Nephron progenitor cell (in vitro differentiated cells): ENCODE results near the gene CSTF3.
A peak's percentile ranks its signal among the peaks of the same experiment; 100 is the strongest.
"Not testable (repeated sequence)": the region's sequence is repeated elsewhere in the genome, so short reads cannot be mapped to it uniquely, and the experiment has no call there.

Experiments
- DNase-seq: peaks from one replicate; pipeline ENCODE4 v3.0.0; 2021
- H3K27ac Mint-ChIP-seq: 2 replicates; pipeline ENCODE4 v1.8.0; 2021; ENCODE audit warnings: mild to moderate bottlenecking, moderate library complexity, mixed read lengths
- H3K27me3 Mint-ChIP-seq: 2 replicates; pipeline ENCODE4 v1.8.0; 2021; ENCODE audit warnings: mild to moderate bottlenecking, low read depth, mixed read lengths; ENCODE audit not compliant: poor library complexity
- H3K36me3 Mint-ChIP-seq: 2 replicates; pipeline ENCODE4 v1.8.0; 2021; ENCODE audit warnings: low read depth, mixed read lengths
- H3K4me1 Mint-ChIP-seq: 2 replicates; pipeline ENCODE4 v1.8.0; 2021; ENCODE audit warnings: mixed read lengths
- H3K4me3 Mint-ChIP-seq: 2 replicates; pipeline ENCODE4 v1.8.0; 2021; ENCODE audit warnings: mild to moderate bottlenecking, moderate library complexity, mixed read lengths
- H3K9me3 Mint-ChIP-seq: 2 replicates; pipeline ENCODE4 v1.8.0; 2021; ENCODE audit warnings: mild to moderate bottlenecking, moderate library complexity, mixed read lengths
- CTCF ChIP-seq: fragments of 200-600 bp; sonication (generic); IDR thresholded peaks from 2 replicates; pipeline ENCODE4 v1.5.0; 2021; ENCODE audit warnings: antibody characterized with exemption

Gene CSTF3

GRCh38 chr11:33125025-33125424 is 36.3 kb downstream of the CSTF3 start:
- Mint-ChIP-seq H3K4me3 (no peak overlapping the region), H3K27ac (no peak overlapping the region), H3K9me3 (no peaks in the 10 kb centered on the region), H3K27me3 (no peaks in the 10 kb centered on the region), H3K36me3 (peaks cover 22% of the 10 kb centered on the region), H3K4me1 (no peaks in the 10 kb centered on the region)
- no peak for TF ChIP-seq CTCF
- DNase-seq = no peak

GRCh38 chr11:33122696-33123095 is 38.6 kb downstream of the CSTF3 start:
- not testable (repeated sequence) for H3K9me3 Mint-ChIP-seq, H3K27ac Mint-ChIP-seq, H3K4me3 Mint-ChIP-seq, DNase-seq, H3K4me1 Mint-ChIP-seq, H3K27me3 Mint-ChIP-seq
- peaks cover 22% of the 10 kb centered on the region for H3K36me3 Mint-ChIP-seq

GRCh38 chr11:33116535-33116934 is 44.7 kb downstream of the CSTF3 start:
- Mint-ChIP-seq H3K4me3 (no peak overlapping the region), H3K27ac (peak overlapping the region; percentile 33), H3K27me3 (no peaks in the 10 kb centered on the region), H3K4me1 (no peaks in the 10 kb centered on the region), H3K9me3 (no peaks in the 10 kb centered on the region), H3K36me3 (peaks cover 6% of the 10 kb centered on the region)
- no peak for TF ChIP-seq CTCF
- no peak for DNase-seq

GRCh38 chr11:33110083-33110482 is 51.2 kb downstream of the CSTF3 start:
- Mint-ChIP-seq H3K36me3 (peaks cover 29% of the 10 kb centered on the region), H3K9me3 (no peaks in the 10 kb centered on the region), H3K4me1 (no peaks in the 10 kb centered on the region), H3K27ac (no peak overlapping the region), H3K27me3 (no peaks in the 10 kb centered on the region), H3K4me3 (no peak overlapping the region)
- DNase-seq = no peak
- TF ChIP-seq CTCF = no peak

- TF ChIP-seq CTCF = no peak
- H3K27ac Mint-ChIP-seq = no peak overlapping the region
- no peak overlapping the region for H3K4me3 Mint-ChIP-seq
- H3K36me3 Mint-ChIP-seq = peaks cover 36% of the 10 kb centered on the region
- H3K9me3 Mint-ChIP-seq = no peaks in the 10 kb centered on the region
- H3K27me3 Mint-ChIP-seq = no peaks in the 10 kb centered on the region
- H3K4me1 Mint-ChIP-seq = no peaks in the 10 kb centered on the region
- DNase-seq = no peak
These were observed 51.9 kb downstream of the CSTF3 start for GRCh38 chr11:33109294-33109895.

- no peak overlapping the region for H3K27ac Mint-ChIP-seq
- H3K36me3 Mint-ChIP-seq = peaks cover 71% of the 10 kb centered on the region
These were observed 57.4 kb downstream of the CSTF3 start for GRCh38 chr11:33103836-33104235.

More at GRCh38 chr11:33103836-33104235, 57.4 kb downstream of the CSTF3 start:
- no peak for TF ChIP-seq CTCF
- Mint-ChIP-seq H3K27me3 (no peaks in the 10 kb centered on the region), H3K9me3 (no peaks in the 10 kb centered on the region), H3K4me1 (no peaks in the 10 kb centered on the region), H3K4me3 (no peak overlapping the region)
- no peak for DNase-seq
